K562 (cell line): ENCODE results near the gene RASSF1. TPM values are rescaled to one million over a fixed set of nuclear protein-coding genes. Genes with fewer than 3 reads are reported as not detected.

Experiments used
- EWSR1 ChIP-seq: fragments of 450-650 bp; IDR thresholded peaks from 2 replicates; pipeline ENCODE4 v1.6.1; 2018; ENCODE audit warnings: borderline replicate concordance, mild to moderate bottlenecking, low read depth, moderate library complexity; ENCODE audit not compliant: partially characterized antibody
- GABPA ChIP-seq: fragments of 200-800 bp; sonication (Bioruptor generic); conservative IDR thresholded peaks from 2 replicates; pipeline ENCODE4 v1.6.1; 2016; ENCODE audit warnings: low read depth, missing genetic modification characterization, missing compliant biosample characterization
- JUN ChIP-seq, 2 experiments: sonication (generic) in 1 of 2; formaldehyde crosslinking in 1 of 2; IDR thresholded peaks; 2 replicates each; pipeline versions ENCODE4 v1.6.1 to v1.8.0; 2012 to 2022; ENCODE audit warnings: borderline replicate concordance in 2 of 2, mild to moderate bottlenecking in 2 of 2, improper control_type of control experiment in 1 of 2, low read depth in 1 of 2, low read length in 1 of 2, missing genetic modification reagents in 1 of 2
- RERE ChIP-seq: sonication (generic); formaldehyde crosslinking; IDR thresholded peaks from 2 replicates; pipeline ENCODE4 v1.8.0; 2023; ENCODE audit warnings: missing genetic modification reagents, mild to moderate bottlenecking, borderline replicate concordance
- SMAD3 ChIP-seq: fragments of 450-650 bp; formaldehyde crosslinking; conservative IDR thresholded peaks from 2 replicates; pipeline ENCODE4 v1.4.0; 2020; ENCODE audit warnings: mild to moderate bottlenecking
- STAT6 ChIP-seq: sonication (generic); formaldehyde crosslinking; IDR thresholded peaks from 2 replicates; pipeline ENCODE4 v1.8.1; 2023; ENCODE audit warnings: mild to moderate bottlenecking, missing genetic modification reagents
- TFAM ChIP-seq: fragments of 250-450 bp; sonication (Bioruptor Pico); conservative IDR thresholded peaks from 2 replicates; pipeline ENCODE4 v1.5.0; 2021; ENCODE audit warnings: mild to moderate bottlenecking, moderate library complexity
- TRIM24 ChIP-seq, 2 experiments: fragments of 450-650 bp; IDR thresholded peaks; 2 replicates each; pipeline ENCODE4 v1.6.1; 2016
- TRIM28 ChIP-seq: fragments of 450-650 bp; IDR thresholded peaks from 2 replicates; pipeline ENCODE4 v1.6.1; 2017
- ZNF224 ChIP-seq: sonication (generic); formaldehyde crosslinking; IDR thresholded peaks from 2 replicates; pipeline ENCODE4 v1.8.0; 2022; ENCODE audit warnings: mild to moderate bottlenecking, missing genetic modification reagents
- polyA plus RNA-seq, 8 experiments: library from polyadenylated mRNA; depleted of rRNA in 4 of 8; stranded (reverse) in 5 of 8; unstranded in 3 of 8; fragments of >200 nt; fragmentation: Nextera tagmentation in 2 of 8; fragmentation: Illumina TruSeq in 1 of 8; extraction: Ambion mirVana in 2 of 8; extraction: Trizol in 1 of 8; gene quantifications; 2 replicates each; pipeline versions ENCODE4 v1.2.1 to v1.2.3, GENCODE V29; 2011 to 2014; ENCODE audit warnings: inconsistent platforms in 1 of 8, missing spikeins in 1 of 8
- total RNA-seq, 7 experiments: library from RNA; depleted of rRNA in 6 of 7; stranded (reverse); fragments of >200 nt in 6 of 7; fragmentation: Illumina TruSeq in 2 of 7; extraction: Trizol in 2 of 7; gene quantifications; 2 replicates each; pipeline versions ENCODE4 v1.2.1 to v1.2.3, GENCODE V29; 2011 to 2021; ENCODE audit warnings: low replicate concordance in 1 of 7

The RASSF1 gene
- total and polyA plus RNA-seq, 9 of the 15 experiments (the other 6 are each of a cell fraction or from before 2014, with no cell fraction given) = 3.6 to 57.1 (median 24.6) TPM

- TF ChIP-seq RERE (CRISPR knock-in tag) = no peak
- no peak for TF ChIP-seq TFAM (CRISPR knock-in tag)
- TF ChIP-seq STAT6 = no peak
- TF ChIP-seq GABPA (tag) = no peak; the same call in 1 of the 2 replicates
- TF ChIP-seq TRIM28 = no peak
- TF ChIP-seq SMAD3 (CRISPR knock-in tag) = no peak
- no peak for TF ChIP-seq JUN (IDR thresholded peaks at IDR 0.05; ENCODE audit: borderline replicate concordance, low read depth, low read length)
- peak; percentile 50; the same call in 1 of the 2 replicates for TF ChIP-seq JUN (CRISPR knock-in tag; IDR thresholded peaks at IDR 0.05; ENCODE audit: borderline replicate concordance)
- 0 out of 2 replicates have a peak, but pooled peaks have one; percentile 57 for TF ChIP-seq ZNF224 (CRISPR knock-in tag)
- no peak for TF ChIP-seq TRIM24 (IDR thresholded peaks at IDR 0.05)
- TF ChIP-seq EWSR1 = no peak
These were observed 40.5 kb downstream of the RASSF1 start (continued) for GRCh38 chr3:50299929-50300680.
